Right atrium auricular region (tissue), 2 donors: Measurements from ENCODE around the gene WDR47. TPM values are rescaled to one million over a fixed set of nuclear protein-coding genes. Genes with fewer than 3 reads are reported as not detected.

Experiments used
- DNase-seq: peaks from one replicate; pipeline ENCODE4 v3.0.0-alpha.2; 2019; ENCODE audit warnings: low spot score
- H3K27ac ChIP-seq, 2 donors: fragments of 200-600 bp; sonication (generic); 1 replicate in 1 of 2; 2 replicates in 1 of 2; pipeline ENCODE4 v1.5.1; 2016 to 2019
- H3K27me3 ChIP-seq, 2 donors: fragments of 200-600 bp; sonication (generic); one replicate each; pipeline versions ENCODE4 v1.5.1 to v1.6.0; 2017 to 2019
- H3K36me3 ChIP-seq: fragments of 200-600 bp; sonication (generic); one replicate; pipeline ENCODE4 v1.5.1; 2016
- H3K4me1 ChIP-seq, 2 donors: fragments of 200-600 bp; sonication (generic); one replicate each; pipeline versions ENCODE4 v1.5.1 to v1.6.0; 2017 to 2019
- H3K4me3 ChIP-seq, 2 donors: fragments of 200-600 bp; sonication (generic); 1 replicate in 1 of 2; 2 replicates in 1 of 2; pipeline ENCODE4 v1.5.1; 2017 to 2019; ENCODE audit warnings: mild to moderate bottlenecking in 1 of 2, moderate library complexity in 1 of 2
- H3K9me3 ChIP-seq, 2 donors: fragments of 200-600 bp; sonication (generic); one replicate each; pipeline ENCODE4 v1.5.1; 2019
- CTCF ChIP-seq, 2 donors: fragments of 200-600 bp; sonication (generic); IDR thresholded peaks; one replicate each; pipeline ENCODE4 v1.5.1; 2019; ENCODE audit warnings: antibody characterized with exemption in 2 of 2
- total RNA-seq, 2 donors: library from RNA; depleted of rRNA; stranded (reverse); fragments of >200 nt; gene quantifications; one replicate each; pipeline ENCODE4 v1.1.0, GENCODE V29; 2016

Gene WDR47
- total RNA-seq, 2 donors from 2014 or later, result 14.0 to 22.4 TPM

DNA sequence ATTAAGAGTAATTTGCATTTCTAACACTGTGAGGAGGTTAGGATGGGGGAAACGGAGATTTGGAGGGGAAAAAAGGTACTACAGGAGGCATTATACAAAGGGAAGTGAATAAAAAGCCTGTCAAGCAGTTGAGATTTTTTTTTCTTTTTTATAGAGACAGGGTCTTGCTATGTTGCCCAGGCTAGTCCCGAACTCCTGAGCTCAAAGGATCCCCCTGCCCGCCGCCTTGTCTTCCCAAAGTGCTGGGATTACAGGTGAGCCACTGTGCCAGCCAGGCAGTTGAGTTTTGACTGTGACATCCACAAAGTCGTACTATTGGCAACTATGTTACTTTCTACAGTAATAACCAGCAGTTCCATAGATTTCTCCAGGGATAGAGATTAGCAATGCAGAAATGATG lies 81.2 kb downstream of the WDR47 start:
- no peak overlapping the region for H3K27ac ChIP-seq
- no peak for DNase-seq
- H3K9me3 ChIP-seq, result no peaks in the 10 kb centered on the region
- peaks cover 0 to 33% of the 10 kb centered on the region in 2 donors for H3K4me1 ChIP-seq
- no peak for TF ChIP-seq CTCF (IDR thresholded peaks at IDR 0.05)
- no peak overlapping the region for H3K4me3 ChIP-seq
- peaks cover 3% of the 10 kb centered on the region for H3K36me3 ChIP-seq
- H3K27me3 ChIP-seq, result no peaks in the 10 kb centered on the region

GRCh38 chr1:108957888-108958287 lies 84.0 kb downstream of the WDR47 start:
- peaks cover 3% of the 10 kb centered on the region for H3K36me3 ChIP-seq
- no peak for DNase-seq
- no peaks in the 10 kb centered on the region for H3K27me3 ChIP-seq
- no peak for TF ChIP-seq CTCF (IDR thresholded peaks at IDR 0.05)
- H3K4me1 ChIP-seq, result peaks cover 0 to 26% of the 10 kb centered on the region in 2 donors
- no peak overlapping the region for H3K27ac ChIP-seq
- no peak overlapping the region for H3K4me3 ChIP-seq
- H3K9me3 ChIP-seq, result no peaks in the 10 kb centered on the region

DNA sequence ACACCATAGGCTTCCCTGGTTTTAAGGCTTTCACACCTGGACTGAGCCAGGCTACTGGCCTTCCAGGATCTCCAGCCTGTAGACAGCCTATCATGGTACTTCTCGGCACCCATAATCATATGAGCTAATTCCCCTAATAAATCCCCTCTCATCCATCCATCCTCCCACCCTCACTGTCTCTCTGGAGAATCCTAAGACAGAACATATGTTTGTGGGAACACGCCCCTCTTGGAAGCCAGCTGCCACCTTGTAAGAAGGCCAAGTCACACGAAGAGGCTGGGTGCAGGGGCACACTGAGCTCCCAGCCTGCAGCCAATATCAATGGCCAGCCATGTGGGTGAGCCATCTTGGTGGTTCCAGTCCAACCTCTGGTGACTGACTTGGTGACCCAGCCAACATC lies 86.0 kb downstream of the WDR47 start:
- Histone ChIP-seq H3K9me3 (no peaks in the 10 kb centered on the region), H3K36me3 (peaks cover 3% of the 10 kb centered on the region), H3K4me1 (peaks cover 0 to 11% of the 10 kb centered on the region in 2 donors), H3K27me3 (no peaks in the 10 kb centered on the region), H3K27ac (no peak overlapping the region), H3K4me3 (no peak overlapping the region)
- DNase-seq, result no peak
- TF ChIP-seq CTCF (IDR thresholded peaks at IDR 0.05), result no peak

DNA sequence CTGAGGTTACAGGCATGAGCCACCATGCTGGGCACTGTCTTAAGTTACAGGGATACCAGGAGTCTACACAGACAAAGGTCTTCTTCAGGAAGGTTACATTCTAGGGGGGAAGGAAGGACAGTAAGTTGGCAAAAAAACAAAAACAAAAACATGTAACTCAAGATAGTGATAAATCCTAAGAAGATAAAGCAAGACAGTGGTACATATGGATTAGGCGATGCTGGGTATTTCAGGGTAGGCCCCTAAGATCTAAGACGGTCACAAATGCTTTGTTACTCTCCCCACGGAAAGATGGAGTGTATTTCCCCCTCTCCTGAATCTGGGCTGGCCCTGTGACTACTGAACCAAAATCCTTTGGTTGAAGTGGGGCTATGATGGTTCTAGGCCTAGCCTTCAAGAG lies 86.8 kb downstream of the WDR47 start:
- Histone ChIP-seq H3K27me3 (no peaks in the 10 kb centered on the region), H3K36me3 (peaks cover 3% of the 10 kb centered on the region), H3K9me3 (no peaks in the 10 kb centered on the region), H3K4me3 (no peak overlapping the region), H3K4me1 (peaks cover 0 to 9% of the 10 kb centered on the region in 2 donors), H3K27ac (no peak overlapping the region)
- DNase-seq, result no peak
- TF ChIP-seq CTCF (IDR thresholded peaks at IDR 0.05), result no peak

GRCh38 chr1:108953452-108953851 lies 88.5 kb downstream of the WDR47 start:
- Histone ChIP-seq H3K27ac (no peak overlapping the region), H3K4me3 (no peak overlapping the region), H3K9me3 (no peaks in the 10 kb centered on the region), H3K27me3 (no peaks in the 10 kb centered on the region), H3K4me1 (peaks cover 0 to 5% of the 10 kb centered on the region in 2 donors), H3K36me3 (no peaks in the 10 kb centered on the region)
- no peak for TF ChIP-seq CTCF (IDR thresholded peaks at IDR 0.05)
- DNase-seq, result no peak

- no peaks in the 10 kb centered on the region for H3K9me3 ChIP-seq
- H3K27ac ChIP-seq, result no peak overlapping the region
- no peak overlapping the region for H3K4me3 ChIP-seq
- H3K4me1 ChIP-seq, result peaks cover 0 to 9% of the 10 kb centered on the region in 2 donors
- no peak for TF ChIP-seq CTCF (IDR thresholded peaks at IDR 0.05)
- no peak for DNase-seq
- H3K36me3 ChIP-seq, result peaks cover 14% of the 10 kb centered on the region
- no peaks in the 10 kb centered on the region for H3K27me3 ChIP-seq
Measured at GRCh38 chr1:108951242-108951641, 90.7 kb downstream of the WDR47 start.
